A673 (cell line): ENCODE results near the gene NKX1-1. TPM values are rescaled to one million over a fixed set of nuclear protein-coding genes. Genes with fewer than 3 reads are reported as not detected.

Experiments
- BruUV-seq: library from RNA; stranded (reverse); fragments of 400-500 nt; replicated peaks from 2 replicates; lab custom pipeline; 2021; lab: Mats Ljungman, UMichigan
- CTCF ChIA-PET: fragments of 300-600 bp; sonication (Branson Sonifier 250); formaldehyde crosslinking; loops from one replicate; lab custom pipeline; 2022; ENCODE audit warnings: antibody characterized with exemption; lab: Charles Lee
- POLR2A ChIA-PET: fragments of 300-600 bp; sonication (Branson Sonifier 250); formaldehyde crosslinking; loops from one replicate; lab custom pipeline; 2022; ENCODE audit warnings: antibody characterized with exemption; ENCODE audit not compliant: low non-redundant PET; lab: Charles Lee
- DNase-seq: peaks from one replicate; pipeline ENCODE4 v3.0.0-alpha.2; 2015; ENCODE audit warnings: low spot score
- H3K27ac ChIP-seq: fragments of 200-600 bp; sonication (generic); 2 replicates; pipeline ENCODE4 v1.5.1; 2016; ENCODE audit warnings: mixed run types, low read depth, mild to moderate bottlenecking, mixed read lengths, antibody characterized with exemption, low read length; ENCODE audit not compliant: poor library complexity, severe bottlenecking
- H3K27me3 ChIP-seq: fragments of 200-600 bp; sonication (generic); replicated peaks from 2 replicates; pipeline ENCODE4 v1.6.1; 2017; ENCODE audit warnings: mixed run types, low read depth, mild to moderate bottlenecking, mixed read lengths, antibody characterized with exemption, low read length; ENCODE audit not compliant: insufficient read depth, poor library complexity
- H3K36me3 ChIP-seq: fragments of 200-600 bp; sonication (generic); 2 replicates; pipeline ENCODE4 v1.6.1; 2016; ENCODE audit warnings: mixed run types, mild to moderate bottlenecking, mixed read lengths, antibody characterized with exemption, low read length; ENCODE audit not compliant: insufficient read depth, poor library complexity, severe bottlenecking
- H3K4me1 ChIP-seq: fragments of 200-600 bp; sonication (generic); 2 replicates; pipeline ENCODE4 v1.6.1; 2017; ENCODE audit warnings: mixed run types, mild to moderate bottlenecking, mixed read lengths, antibody characterized with exemption, low read length; ENCODE audit not compliant: insufficient read depth, poor library complexity, severe bottlenecking
- H3K4me3 ChIP-seq: fragments of 200-600 bp; sonication (generic); 2 replicates; pipeline ENCODE4 v1.5.1; 2016; ENCODE audit warnings: low read depth, mixed run types, mild to moderate bottlenecking, mixed read lengths, low read length; ENCODE audit not compliant: poor library complexity, severe bottlenecking
- H3K9me3 ChIP-seq: fragments of 200-600 bp; sonication (generic); 2 replicates; pipeline ENCODE4 v1.6.1; 2016; ENCODE audit warnings: mixed run types, low read depth, mild to moderate bottlenecking, mixed read lengths, antibody characterized with exemption, low read length; ENCODE audit not compliant: poor library complexity, severe bottlenecking
- EZH2 ChIP-seq: fragments of 200-600 bp; sonication (generic); IDR thresholded peaks from 2 replicates; pipeline ENCODE4 v1.6.1; 2017; ENCODE audit warnings: borderline replicate concordance, low read depth, mild to moderate bottlenecking, mixed read lengths, antibody characterized with exemption, low read length; ENCODE audit not compliant: poor library complexity, severe bottlenecking
- intact Hi-C: fragments of 100-400 bp; cut with micrococcal nuclease; formaldehyde crosslinking; loops from one replicate; pipeline ENCODE4 v1.10.0; 2022; ENCODE audit not compliant: unreplicated experiment
- total RNA-seq: library from RNA; stranded (reverse); gene quantifications from 2 replicates; pipeline ENCODE4 v1.2.3, GENCODE V29; 2021
- TF ChIP-seq, protein P1 (sequence below): fragments of 300-800, 200-600 bp; sonication (generic); conservative IDR thresholded peaks from 2 replicates; pipeline ENCODE4 v1.5.1; 2017; ENCODE audit warnings: low read depth, mild to moderate bottlenecking, antibody characterized with exemption, low read length, moderate library complexity, mixed read lengths

Gene NKX1-1
- total RNA-seq, 1 experiment from 2014 or later: not detected

DNA sequence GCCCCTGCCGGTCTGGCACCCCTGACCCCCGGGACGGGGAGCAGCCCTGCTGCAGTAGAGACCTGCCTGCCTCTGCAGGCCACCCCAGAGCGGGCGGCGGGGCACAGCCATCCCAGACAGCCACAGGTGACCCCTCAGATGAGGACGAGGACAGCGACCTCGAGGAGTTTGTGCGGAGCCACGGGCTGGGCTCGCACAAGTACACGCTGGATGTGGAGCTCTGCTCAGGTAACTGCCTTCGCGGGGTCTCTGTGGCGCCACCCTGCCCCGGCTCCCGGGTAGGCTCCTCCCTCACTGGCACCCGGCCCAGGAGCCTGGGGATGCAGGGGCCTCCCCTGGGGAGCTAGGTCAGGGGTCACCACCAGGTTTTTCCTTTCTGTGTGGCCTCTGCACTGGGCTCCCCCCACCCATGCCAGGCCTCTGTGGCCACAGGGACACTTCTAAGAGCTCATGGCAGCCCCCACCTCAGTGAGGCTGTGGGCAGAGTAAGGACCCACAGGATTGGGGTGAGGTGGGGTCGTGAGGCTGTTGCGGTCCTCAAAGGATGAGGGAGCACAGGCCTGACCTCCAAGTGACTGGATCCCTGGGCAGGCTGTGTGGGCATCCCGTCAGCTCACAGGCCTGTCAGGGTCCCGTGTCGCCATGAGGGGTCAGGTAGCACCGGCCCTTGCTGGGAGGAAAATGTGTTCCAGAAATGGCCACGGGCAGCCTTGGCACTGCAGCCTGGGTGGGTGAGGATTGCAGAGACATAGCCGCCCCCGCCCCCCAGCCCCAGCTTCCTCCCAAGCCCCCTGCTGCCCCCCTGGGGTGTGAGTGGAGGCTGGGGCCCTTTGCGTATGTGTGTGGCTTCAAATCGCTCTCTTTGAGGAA lies 52.8 kb downstream of the NKX1-1 start:
- intact Hi-C loops: loop anchor here (2.0 kb wide), 1 partner anchor 223 kb away; no protein-coding TSS in a partner anchor
- CTCF ChIA-PET: no interaction called here
- H3K27ac ChIP-seq: no peak overlapping the region
- TF ChIP-seq, protein P1, sequence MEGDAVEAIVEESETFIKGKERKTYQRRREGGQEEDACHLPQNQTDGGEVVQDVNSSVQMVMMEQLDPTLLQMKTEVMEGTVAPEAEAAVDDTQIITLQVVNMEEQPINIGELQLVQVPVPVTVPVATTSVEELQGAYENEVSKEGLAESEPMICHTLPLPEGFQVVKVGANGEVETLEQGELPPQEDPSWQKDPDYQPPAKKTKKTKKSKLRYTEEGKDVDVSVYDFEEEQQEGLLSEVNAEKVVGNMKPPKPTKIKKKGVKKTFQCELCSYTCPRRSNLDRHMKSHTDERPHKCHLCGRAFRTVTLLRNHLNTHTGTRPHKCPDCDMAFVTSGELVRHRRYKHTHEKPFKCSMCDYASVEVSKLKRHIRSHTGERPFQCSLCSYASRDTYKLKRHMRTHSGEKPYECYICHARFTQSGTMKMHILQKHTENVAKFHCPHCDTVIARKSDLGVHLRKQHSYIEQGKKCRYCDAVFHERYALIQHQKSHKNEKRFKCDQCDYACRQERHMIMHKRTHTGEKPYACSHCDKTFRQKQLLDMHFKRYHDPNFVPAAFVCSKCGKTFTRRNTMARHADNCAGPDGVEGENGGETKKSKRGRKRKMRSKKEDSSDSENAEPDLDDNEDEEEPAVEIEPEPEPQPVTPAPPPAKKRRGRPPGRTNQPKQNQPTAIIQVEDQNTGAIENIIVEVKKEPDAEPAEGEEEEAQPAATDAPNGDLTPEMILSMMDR: no peak
- TF ChIP-seq EZH2: no peak
- no peaks in the 10 kb centered on the region for H3K4me1 ChIP-seq
- H3K4me3 ChIP-seq: no peak overlapping the region
- POLR2A ChIA-PET: no interaction called here
- no peaks in the 10 kb centered on the region for H3K9me3 ChIP-seq
- BruUV-seq: no TSS peak
- no peaks in the 10 kb centered on the region for H3K27me3 ChIP-seq
- peaks cover 14% of the 10 kb centered on the region for H3K36me3 ChIP-seq
- no peak for DNase-seq

Other genes starting within 250 kb of the NKX1-1 start
- 2.3 and 4.8 TPM in 2 replicates for gene SPON2, start 233.9 kb downstream of the NKX1-1 start, total RNA-seq
- 187 and 196 TPM in 2 replicates for gene CTBP1, start 157.3 kb downstream of the NKX1-1 start, total RNA-seq
- 85.9 and 87.0 TPM in 2 replicates for gene MAEA, start 116.6 kb downstream of the NKX1-1 start, total RNA-seq
- 20.3 and 27.8 TPM in 2 replicates for gene UVSSA, start 59.2 kb downstream of the NKX1-1 start, total RNA-seq